Peyer's patch (tissue), 4 donors: Measurements from ENCODE around the gene PDSS1.

Experiments used
- POLR2A ChIP-seq, 2 donors: fragments of 450-650 bp; IDR thresholded peaks; one replicate each; pipeline ENCODE4 v1.5.1; 2017; ENCODE audit warnings: antibody characterized with exemption in 2 of 2, mild to moderate bottlenecking in 2 of 2, moderate library complexity in 2 of 2
- TF ChIP-seq, protein P1 (sequence below), 6 experiments: fragments of 450-650 bp in 4 of 6; fragments of 200-600 bp in 2 of 6; sonication (generic) in 1 of 6; IDR thresholded peaks; one replicate each; pipeline ENCODE4 v1.5.1; 2017 to 2019; ENCODE audit warnings: antibody characterized with exemption in 6 of 6, mild to moderate bottlenecking in 3 of 6, moderate library complexity in 1 of 6

GRCh38 chr10:26699631-26700030 is 2.1 kb downstream of the PDSS1 start:
- TF ChIP-seq POLR2A (IDR thresholded peaks at IDR 0.05) = no peak
- TF ChIP-seq, protein P1, sequence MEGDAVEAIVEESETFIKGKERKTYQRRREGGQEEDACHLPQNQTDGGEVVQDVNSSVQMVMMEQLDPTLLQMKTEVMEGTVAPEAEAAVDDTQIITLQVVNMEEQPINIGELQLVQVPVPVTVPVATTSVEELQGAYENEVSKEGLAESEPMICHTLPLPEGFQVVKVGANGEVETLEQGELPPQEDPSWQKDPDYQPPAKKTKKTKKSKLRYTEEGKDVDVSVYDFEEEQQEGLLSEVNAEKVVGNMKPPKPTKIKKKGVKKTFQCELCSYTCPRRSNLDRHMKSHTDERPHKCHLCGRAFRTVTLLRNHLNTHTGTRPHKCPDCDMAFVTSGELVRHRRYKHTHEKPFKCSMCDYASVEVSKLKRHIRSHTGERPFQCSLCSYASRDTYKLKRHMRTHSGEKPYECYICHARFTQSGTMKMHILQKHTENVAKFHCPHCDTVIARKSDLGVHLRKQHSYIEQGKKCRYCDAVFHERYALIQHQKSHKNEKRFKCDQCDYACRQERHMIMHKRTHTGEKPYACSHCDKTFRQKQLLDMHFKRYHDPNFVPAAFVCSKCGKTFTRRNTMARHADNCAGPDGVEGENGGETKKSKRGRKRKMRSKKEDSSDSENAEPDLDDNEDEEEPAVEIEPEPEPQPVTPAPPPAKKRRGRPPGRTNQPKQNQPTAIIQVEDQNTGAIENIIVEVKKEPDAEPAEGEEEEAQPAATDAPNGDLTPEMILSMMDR (IDR thresholded peaks at IDR 0.05) = no peak
